ENCODE measurements around the gene EOLA1.

DNA sequence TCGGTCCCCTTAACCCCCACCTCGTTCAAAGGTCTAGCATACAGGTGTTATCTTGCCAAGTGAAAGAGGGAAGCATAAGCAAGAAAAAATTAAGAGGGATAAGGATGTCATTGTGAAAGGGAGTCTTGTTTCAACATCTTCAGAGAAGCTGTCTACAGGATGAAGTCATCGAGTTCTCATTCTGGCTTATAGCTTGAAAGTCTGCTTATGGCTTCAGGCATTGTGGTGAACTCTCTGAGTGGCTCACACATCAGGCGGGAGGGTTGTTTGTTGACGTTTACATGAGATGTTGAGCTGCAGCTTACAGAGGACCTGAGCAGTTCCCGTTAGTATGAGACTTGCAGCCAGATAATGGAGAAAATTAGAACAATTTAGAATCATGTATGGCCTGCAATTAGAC lies 29.9 kb downstream of the EOLA1 start:
- TF ChIP-seq, protein P1, sequence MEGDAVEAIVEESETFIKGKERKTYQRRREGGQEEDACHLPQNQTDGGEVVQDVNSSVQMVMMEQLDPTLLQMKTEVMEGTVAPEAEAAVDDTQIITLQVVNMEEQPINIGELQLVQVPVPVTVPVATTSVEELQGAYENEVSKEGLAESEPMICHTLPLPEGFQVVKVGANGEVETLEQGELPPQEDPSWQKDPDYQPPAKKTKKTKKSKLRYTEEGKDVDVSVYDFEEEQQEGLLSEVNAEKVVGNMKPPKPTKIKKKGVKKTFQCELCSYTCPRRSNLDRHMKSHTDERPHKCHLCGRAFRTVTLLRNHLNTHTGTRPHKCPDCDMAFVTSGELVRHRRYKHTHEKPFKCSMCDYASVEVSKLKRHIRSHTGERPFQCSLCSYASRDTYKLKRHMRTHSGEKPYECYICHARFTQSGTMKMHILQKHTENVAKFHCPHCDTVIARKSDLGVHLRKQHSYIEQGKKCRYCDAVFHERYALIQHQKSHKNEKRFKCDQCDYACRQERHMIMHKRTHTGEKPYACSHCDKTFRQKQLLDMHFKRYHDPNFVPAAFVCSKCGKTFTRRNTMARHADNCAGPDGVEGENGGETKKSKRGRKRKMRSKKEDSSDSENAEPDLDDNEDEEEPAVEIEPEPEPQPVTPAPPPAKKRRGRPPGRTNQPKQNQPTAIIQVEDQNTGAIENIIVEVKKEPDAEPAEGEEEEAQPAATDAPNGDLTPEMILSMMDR (IDR thresholded peaks at IDR 0.05), result no peak
- TF ChIP-seq POLR2A (IDR thresholded peaks at IDR 0.05), result no peak

Measured in suprapubic skin (tissue), 3 donors.